T follicular helper cell (primary cell): ENCODE data around the gene TTC23.

ENCODE experiments used
- DNase-seq: peaks from one replicate; pipeline ENCODE4 v3.0.0-alpha.2; 2020; ENCODE audit warnings: low read depth

Gene TTC23

DNA sequence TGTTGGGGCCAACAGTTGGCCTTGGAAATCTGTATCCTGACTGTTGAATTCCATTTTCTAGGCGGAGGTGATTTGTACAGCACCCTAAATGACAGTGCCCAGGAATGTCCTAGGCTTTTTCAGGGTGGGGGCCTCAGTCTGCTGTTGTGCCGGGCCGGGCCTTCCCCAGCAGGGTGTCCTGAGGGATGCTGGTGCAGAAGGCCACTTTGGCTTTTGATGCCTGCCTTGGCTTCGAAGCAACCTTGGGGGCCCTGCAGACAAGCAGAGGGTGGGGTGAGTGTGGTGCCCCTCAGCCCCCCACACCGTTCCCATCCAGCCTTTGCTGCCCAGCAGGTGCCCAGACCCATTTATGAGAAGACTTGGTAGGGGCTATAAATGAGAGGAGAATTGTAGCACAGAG, 111.5 kb downstream of the TTC23 start:
- no peak for DNase-seq

DNA sequence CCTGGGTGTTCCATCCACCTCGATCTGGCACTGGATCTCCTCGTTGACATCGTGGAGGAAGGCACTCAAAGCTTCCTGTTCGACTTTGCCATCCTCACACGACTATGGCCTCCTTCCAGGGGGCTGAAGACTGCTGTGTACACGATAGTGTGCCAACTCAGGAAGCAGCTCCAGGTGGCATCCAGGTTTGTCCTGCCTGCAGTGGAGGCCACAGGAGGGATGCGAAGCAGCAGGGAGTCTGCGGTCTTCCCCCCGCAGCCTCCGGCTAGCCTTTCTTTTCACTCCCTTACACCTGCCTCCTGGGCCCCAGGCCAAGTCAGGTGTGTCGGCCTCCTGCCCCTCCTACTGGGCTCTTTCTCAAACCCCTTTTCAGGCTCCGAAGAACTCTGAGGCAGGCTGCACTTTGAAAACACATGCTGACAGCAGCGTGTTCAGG, 112.3 kb downstream of the TTC23 start:
- DNase-seq = no peak

DNA sequence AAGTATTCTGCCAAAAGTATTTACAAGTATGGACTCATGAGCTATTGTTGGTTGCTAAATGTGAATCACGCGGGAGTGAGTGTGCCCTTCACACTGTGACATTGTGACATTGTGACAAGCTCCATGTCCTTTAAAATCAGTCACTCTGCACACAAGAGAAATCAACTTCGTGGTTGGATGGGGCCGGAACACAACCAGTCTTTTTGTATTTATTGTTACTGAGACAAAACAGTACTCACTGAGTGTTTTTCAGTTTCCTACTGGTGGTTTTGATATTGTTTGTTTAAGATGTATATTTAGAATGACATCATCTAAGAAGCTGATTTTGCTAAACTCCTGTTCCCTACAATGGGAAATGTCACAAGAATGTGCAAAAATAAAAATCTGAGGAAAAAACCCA, 114.2 kb downstream of the TTC23 start:
- no peak for DNase-seq

DNA sequence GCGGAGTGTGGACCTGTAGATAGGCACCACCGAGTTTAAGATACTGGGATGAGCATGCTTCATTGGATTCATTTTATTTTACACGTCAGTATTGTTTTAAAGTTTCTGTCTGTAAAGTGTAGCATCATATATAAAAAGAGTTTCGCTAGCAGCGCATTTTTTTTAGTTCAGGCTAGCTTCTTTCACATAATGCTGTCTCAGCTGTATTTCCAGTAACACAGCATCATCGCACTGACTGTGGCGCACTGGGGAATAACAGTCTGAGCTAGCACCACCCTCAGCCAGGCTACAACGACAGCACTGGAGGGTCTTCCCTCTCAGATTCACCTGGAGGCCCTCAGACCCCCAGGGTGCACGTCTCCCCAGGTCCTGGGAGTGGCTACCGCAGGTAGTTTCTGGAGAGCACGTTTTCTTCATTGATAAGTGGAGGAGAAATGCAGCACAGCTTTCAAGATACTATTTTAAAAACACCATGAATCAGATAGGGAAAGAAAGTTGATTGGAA, 115.0 kb downstream of the TTC23 start:
- DNase-seq = no peak

DNA sequence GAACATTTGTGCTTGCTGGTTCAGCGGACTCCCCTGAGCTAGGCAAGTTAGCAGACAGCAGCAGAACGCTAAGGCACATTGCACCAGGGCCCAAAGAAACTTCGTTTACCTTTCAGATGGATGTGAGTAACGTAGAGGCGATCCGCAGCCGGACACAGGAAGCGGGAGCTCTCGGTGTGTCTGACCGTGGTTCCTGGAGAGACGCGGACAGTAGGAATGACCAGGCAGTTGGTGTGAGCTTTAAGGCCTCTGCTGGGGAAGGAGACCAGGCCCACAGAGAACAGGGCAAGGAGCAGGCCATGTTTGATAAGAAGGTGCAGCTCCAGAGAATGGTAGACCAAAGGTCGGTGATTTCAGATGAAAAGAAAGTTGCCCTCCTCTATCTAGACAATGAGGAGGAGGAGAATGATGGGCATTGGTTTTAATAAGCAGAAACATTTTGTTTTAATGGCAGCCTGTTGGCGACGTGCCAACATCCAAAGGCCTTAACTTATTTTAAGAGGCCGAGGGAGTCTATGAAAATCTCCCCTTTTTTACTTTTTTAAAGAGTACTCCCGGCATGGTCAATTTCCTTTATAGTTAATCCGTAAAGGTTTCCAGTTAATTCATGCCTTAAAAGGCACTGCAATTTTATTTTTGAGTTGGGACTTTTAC, 116.6 kb downstream of the TTC23 start:
- DNase-seq = no peak

DNA sequence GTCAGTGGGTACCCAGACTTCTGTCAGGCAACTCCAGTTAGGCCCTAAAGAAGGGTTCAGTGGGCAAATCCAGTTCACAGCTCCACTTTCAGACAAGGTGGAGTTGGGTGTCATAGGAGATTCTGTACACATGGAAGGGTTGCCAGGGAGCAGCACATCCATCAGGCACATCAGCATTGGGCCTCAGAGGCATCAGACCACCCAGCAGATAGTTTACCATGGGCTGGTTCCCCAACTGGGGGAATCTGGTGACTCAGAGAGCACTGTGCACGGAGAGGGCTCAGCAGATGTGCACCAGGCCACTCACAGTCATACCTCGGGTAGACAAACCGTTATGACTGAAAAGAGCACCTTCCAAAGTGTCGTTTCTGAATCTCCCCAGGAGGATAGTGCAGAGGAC, 117.3 kb downstream of the TTC23 start:
- no peak for DNase-seq

DNA sequence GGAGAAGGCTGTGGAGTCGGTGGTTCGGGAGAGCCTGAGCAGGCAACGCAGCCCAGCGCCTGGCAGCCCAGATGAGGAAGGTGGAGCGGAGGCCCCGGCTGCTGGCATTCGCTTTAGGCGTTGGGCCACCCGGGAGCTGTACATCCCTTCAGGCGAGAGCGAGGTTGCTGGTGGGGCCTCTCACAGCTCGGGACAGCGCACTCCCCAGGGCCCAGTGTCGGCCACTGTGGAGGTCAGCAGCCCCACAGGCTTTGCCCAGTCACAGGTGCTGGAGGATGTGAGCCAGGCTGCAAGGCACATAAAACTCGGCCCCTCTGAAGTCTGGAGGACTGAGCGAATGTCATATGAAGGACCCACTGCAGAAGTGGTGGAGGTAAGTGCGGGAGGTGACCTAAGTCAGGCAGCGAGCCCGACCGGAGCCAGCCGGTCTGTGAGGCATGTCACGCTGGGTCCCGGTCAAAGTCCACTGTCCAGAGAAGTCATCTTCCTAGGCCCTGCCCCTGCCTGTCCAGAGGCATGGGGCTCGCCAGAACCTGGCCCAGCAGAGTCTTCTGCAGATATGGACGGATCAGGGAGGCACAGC, 117.8 kb downstream of the TTC23 start:
- no peak for DNase-seq

DNA sequence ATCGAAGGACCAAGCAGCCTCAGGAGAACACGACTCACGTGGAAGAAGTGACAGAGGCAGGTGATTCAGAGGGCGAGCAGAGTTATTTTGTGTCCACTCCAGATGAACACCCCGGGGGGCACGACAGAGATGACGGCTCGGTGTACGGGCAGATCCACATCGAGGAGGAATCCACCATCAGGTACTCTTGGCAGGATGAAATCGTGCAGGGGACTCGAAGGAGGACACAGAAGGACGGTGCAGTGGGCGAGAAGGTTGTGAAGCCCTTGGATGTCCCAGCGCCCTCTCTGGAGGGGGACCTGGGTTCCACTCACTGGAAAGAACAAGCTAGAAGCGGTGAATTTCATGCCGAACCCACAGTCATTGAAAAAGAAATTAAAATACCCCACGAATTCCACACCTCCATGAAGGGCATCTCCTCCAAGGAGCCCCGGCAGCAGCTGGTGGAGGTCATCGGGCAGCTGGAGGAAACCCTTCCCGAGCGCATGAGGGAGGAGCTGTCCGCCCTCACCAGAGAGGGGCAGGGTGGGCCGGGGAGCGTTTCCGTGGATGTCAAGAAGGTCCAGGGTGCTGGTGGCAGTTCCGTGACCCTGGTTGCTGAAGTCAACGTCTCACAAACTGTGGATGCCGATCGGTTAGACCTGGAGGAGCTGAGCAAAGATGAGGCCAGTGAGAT, 118.5 kb downstream of the TTC23 start:
- DNase-seq = no peak

DNA sequence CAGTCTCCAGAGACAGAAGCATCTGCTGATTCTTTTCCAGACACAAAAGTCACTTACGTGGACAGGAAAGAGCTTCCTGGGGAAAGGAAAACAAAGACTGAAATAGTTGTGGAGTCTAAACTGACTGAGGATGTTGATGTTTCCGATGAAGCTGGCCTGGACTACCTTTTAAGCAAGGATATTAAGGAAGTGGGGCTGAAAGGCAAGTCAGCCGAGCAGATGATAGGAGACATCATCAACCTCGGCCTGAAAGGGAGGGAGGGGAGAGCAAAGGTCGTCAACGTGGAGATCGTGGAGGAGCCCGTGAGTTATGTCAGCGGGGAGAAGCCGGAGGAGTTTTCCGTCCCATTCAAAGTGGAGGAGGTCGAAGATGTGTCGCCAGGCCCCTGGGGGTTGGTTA, 119.1 kb downstream of the TTC23 start:
- no peak for DNase-seq

DNA sequence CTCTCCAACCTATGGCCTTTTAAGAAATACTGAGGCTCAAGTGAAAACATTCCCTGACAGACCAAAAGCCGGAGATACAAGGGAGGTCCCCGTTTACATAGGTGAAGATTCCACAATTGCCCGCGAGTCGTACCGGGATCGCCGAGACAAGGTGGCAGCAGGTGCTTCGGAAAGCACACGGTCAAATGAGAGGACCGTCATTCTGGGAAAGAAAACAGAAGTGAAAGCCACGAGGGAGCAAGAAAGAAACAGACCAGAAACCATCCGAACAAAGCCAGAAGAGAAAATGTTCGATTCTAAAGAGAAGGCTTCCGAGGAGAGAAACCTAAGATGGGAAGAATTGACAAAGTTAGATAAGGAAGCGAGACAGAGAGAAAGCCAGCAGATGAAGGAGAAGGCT, 119.7 kb downstream of the TTC23 start:
- DNase-seq = no peak

DNA sequence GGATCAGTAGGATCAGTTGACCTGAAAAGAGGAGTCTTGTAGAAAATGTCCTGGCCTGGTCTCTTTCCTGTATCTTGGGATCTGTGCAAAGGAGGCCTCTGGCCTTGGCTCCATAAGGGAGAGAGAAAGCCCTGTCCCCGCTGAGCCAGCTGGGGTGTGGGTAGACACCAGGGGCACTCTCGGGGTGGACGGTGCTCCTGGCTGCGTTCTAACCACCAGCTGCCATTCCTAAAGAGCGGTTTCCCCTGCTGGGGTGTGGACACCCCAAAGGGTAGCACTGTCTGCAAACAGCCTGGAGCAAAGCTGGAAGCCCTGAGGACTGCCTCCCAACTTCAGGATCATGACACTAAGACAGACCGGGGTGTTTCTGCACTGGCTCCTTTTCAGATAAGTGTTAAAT, 121.0 kb downstream of the TTC23 start:
- DNase-seq = no peak

DNA sequence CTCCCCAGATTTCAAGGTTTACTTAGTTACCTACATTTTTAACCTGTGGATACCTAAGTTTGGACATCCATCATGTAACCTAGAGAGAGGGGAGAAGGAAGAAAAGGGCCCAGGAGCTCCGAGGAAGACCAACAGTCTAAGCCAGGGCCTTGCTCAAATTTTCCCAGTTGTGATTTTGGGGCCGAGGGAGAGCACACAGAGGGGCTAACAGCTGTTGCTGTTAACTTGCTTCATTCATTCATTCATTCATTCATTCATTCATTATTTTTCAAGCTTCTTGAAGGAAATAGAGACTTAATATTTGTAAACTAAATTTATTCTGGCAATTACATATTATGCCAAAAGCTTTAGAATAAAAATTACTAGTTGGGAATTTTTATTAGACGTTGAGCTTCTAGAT, 121.6 kb downstream of the TTC23 start:
- DNase-seq = no peak

DNA sequence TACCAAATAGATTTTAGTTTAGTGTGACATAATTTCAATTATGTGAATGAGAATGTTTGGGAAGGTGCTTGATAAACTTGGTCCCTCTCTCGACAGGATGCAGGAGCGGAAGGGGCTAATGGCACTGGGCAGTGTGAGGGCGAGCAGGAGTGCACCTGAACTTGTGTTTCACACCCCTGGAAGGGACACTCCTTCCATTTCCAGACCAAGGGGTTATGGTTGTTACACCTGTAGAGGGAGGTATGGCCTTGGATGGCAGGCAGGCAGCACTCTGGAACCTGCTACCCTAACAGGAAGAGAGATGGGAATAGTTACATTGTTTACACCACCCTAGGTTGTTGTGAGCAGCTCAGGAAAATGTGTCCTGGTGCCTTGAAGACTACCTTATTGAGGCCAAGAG, 122.5 kb downstream of the TTC23 start:
- no peak for DNase-seq

DNA sequence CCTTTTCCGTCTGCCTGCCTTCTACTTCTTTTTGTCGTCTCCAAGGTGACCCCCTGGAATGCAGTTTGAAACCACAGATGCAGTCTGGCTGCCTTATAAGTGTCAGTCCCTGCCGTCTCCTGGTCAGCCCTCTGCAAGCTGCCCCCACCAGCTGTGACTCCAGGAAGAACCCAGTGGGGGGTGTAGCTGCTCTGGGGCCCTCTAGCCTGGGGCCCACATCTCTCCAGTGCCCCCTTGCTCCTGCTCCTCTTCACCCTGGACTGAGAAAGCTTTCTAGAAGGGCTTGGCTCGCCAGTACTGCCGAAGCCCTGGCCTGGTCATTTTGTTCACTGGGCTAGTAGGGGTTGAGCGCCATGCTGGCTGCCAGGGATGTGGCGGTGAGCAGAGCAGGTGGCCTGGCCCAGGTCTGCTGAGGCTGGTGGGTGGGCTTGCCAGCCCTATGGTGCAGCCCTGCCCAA, 123.2 kb downstream of the TTC23 start:
- no peak for DNase-seq

DNA sequence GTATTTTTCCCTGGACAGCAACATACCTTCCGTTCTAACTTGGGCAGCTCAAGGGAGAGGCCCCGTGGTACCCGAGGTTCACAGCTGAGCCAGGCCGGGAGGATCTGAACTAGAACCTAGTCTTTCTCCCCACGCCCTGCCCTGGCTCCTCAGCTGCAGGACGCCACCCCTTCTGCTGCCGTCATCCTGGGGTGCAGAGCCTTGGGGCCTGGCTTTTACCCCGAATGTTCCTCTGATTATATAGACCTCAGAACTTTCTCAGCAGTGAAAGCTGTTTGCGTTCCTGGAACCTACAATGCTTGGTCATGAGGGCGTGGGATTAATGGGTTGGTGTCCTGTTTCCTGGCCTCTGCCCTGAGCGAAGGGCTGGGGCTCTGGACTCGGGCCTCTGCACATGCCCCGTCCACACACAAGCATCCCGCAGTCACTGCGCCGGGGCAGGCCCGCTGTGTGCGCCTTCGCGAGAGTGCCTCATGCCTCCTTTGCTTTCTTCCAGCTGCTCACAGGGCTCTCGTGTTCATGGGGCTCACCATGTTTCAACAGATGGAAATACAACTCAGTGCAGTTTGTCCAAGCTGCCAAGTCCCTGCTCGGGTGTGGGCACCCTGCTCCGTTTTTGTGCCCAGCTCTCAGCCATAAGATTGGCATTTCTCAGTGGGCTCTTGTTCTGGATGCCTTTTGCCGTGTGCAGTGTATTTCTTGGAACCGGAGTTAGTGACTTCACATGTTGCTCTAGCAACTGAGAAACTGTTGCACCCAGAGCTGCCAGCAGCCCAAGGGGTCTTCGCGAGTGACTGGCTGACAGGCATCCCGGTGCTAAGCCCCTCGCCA, 124.1 kb downstream of the TTC23 start:
- no peak for DNase-seq

DNA sequence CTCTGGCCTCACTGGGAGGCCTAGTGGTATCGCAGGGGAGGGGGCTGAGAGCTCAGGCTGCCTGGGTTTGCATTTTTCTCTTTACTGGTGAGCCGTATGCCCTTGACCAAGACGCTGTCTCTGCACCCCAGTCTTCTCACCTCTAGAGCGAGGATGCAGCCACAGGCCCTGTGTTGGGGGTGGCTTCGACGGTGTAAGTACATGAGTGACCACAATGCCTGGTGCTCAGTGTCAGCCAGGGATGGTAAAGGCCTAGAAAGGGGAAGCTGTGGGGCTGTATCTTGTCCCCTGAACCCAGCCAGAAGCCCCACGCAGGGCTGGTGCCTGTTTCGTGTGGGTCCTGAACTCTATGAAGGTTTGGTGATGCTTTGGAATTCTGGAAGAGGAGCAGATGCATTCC, 124.7 kb downstream of the TTC23 start:
- no peak for DNase-seq

DNA sequence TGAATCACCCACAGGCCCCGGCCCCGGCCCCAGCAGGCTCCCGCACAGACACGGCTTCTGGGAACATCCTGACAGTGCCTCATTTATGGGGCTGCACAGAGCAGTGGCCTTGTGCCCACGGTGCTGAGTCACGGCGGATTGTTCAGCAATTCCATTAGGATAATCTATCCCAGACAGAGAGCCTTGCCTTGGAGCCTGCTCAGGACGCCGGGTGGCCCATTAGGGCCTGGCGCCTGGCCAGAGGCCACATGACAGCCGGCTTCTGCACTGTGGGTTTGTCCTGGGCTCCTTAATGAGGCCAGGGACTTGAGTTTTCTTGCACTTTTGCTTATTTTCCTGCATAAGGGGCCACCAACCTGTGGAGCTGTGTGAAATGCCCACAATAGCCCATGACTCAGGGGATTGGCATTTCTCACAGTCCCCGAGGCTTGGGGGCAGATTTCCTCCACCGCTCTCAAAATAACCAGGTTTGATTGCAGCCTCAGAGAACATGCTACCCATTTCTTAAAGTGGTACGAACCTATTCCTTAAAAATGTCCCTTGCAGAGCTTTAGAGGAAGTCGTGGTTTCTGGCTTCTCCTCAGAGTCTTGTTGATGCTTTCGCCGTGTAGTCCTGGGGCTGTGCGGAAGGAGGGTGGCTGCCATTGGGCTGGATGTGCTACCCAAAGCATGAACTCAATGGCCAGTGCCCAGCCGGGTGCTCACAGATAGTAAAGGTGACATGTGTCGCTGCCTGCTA, 125.5 kb downstream of the TTC23 start:
- DNase-seq = no peak

DNA sequence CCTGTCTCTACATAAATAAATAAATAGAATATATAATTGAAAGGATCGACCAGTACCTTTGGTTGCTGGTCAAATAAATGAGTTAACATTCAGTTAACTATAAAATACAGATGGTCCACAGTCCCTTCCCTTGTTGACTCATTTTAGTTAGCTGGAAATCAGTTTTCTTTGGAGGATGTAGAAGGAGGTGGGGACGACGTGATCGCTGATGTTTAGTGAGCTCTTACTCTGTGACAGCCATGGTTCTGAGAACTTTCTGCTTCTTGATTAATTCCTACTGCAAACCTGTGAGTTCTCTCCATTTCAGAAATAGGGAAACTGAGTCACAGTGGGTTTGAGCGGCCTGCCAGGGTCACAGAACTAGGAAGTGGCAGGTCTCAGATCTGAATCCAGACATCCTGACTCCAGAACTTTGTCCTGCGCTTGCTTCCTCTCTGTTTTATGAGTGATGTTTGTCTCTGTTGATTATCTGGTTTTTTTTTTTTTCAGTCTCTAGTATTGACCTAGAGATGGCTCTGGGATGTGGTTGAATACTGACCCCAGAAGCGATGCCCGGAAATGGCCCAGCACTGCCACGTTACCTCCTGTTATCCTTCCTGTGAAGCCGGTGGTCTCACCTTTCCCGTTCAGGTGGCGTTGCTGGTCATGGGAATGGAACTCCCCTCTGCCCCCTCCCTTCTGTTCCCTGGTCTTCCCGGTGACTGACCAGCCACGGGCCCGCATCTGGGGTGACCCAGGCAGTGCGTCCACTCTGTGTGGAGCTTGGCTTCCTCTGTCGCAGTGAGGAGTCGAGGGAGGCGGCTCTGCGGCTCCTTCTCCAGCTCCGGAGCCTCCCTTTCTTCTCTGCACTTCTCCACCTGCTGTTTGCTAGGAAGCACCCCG, 126.3 kb downstream of the TTC23 start:
- no peak for DNase-seq

DNA sequence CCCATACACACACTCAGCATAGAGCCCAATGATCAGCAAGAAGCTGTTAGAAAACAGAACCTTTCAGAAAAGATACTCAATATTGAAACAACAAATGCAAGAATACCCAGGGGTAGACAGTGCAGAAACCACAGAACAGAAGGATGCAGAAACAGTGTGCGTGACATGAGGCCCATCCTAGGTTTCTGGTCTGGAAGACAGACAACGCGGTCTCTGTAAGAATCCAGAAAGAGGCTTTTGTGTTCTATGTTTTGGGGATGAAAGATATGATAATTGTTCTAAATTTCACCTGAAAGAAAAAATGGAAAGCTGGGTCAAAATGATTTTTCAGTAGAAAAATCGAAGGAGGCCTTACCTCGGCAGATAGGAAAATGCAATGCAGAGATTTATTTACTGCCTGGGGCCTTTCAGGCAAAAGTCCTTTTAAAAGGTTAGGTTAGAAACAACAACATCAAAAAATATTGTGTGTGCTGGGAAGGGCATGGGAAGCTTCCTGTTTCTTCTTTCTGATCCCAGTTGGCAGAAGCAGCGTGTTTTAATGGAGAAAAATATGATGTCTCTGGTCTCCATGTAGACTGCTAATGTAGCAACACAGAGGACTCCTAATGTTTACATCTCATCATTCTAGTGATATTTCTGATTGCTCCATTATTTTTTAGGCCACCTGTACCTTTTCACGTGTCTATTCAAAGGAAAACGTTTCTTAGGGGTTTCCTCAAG, 127.5 kb downstream of the TTC23 start:
- DNase-seq = no peak

DNA sequence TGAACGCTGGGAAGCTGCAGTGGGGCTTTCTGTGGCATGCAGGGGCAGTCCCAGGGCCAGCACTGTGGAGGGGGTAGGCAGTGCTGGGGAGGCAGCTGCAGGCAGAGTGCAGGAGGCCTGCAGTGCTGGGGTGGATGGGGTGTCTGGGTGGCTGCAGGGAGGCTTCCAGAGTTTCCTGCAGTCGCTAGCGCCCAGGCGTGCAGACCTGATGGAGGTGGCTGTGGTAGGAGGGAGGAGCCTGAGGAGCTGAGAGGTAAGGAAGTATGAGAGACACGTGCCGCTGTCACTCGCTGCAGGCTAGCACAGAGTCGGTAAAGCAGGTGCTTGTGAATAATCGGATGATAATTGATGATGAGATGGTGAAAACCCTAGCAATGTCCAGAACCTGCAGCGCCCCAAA, 128.2 kb downstream of the TTC23 start:
- no peak for DNase-seq
